Kidney epithelial cell (primary cell): ENCODE measurements around the gene JPH3. TPM values are rescaled to one million over a fixed set of nuclear protein-coding genes. Genes with fewer than 3 reads are reported as not detected.

Experiments used
- DNase-seq: peaks from one replicate; pipeline ENCODE4 v3.0.0-alpha.2; 2010; ENCODE audit warnings: low read depth
- H3K27me3 ChIP-seq: 2 replicates; pipeline ENCODE4 v1.6.0; 2011; ENCODE audit warnings: low read length; ENCODE audit not compliant: control insufficient read depth, insufficient read depth
- H3K36me3 ChIP-seq: 2 replicates; pipeline ENCODE4 v1.5.1; 2011; ENCODE audit warnings: low read length; ENCODE audit not compliant: control insufficient read depth, insufficient read depth
- H3K4me3 ChIP-seq: 2 replicates; pipeline ENCODE4 v1.5.1; 2011; ENCODE audit warnings: low read depth, mild to moderate bottlenecking, control low read depth, low read length
- CTCF ChIP-seq: IDR thresholded peaks from 2 replicates; pipeline ENCODE4 v1.5.1; 2011; ENCODE audit warnings: mild to moderate bottlenecking, moderate library complexity, low read length, control low read depth, inconsistent platforms; ENCODE audit not compliant: insufficient read depth, poor library complexity, severe bottlenecking
- total RNA-seq: library from RNA; depleted of rRNA; stranded (reverse); fragments of >200 nt; gene quantifications from 2 replicates; pipeline ENCODE4 v1.2.3, GENCODE V29; 2015

Gene JPH3
- total RNA-seq, 1 donor from 2014 or later, result 2.1 TPM

DNA sequence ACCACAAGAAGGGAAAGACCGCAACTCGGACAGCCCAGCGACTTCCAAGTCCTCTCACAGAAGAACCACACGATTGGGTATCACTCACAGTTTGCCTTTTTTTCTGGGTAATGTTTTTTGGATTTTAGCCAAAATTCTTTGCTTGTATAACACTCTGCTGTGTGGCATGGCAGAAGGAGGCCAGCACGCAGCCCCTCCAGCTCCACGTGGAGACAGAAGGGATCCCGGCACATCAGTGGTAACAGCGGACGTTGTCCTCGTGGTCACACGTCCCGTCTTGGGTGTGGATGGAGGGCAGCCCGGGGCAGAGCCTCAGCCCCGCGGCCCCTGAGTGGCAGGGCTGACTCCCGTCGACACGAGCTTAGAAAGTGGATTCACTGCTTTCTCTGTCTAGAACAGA is 94.4 kb downstream of the JPH3 start:
- Histone ChIP-seq H3K4me3 (no peak overlapping the region), H3K27me3 (peaks cover 6% of the 10 kb centered on the region), H3K36me3 (no peaks in the 10 kb centered on the region)
- DNase-seq, result no peak
- no peak for TF ChIP-seq CTCF

GRCh38 chr16:87697256-87697655 is 94.9 kb downstream of the JPH3 start:
- peaks cover under 1% of the 10 kb centered on the region for H3K27me3 ChIP-seq
- H3K36me3 ChIP-seq, result no peaks in the 10 kb centered on the region
- no peak overlapping the region for H3K4me3 ChIP-seq
- DNase-seq, result no peak
- no peak for TF ChIP-seq CTCF

GRCh38 chr16:87697792-87698191 is 95.5 kb downstream of the JPH3 start:
- no peaks in the 10 kb centered on the region for H3K36me3 ChIP-seq
- no peak overlapping the region for H3K4me3 ChIP-seq
- no peak for TF ChIP-seq CTCF
- H3K27me3 ChIP-seq, result no peaks in the 10 kb centered on the region
- no peak for DNase-seq

DNA sequence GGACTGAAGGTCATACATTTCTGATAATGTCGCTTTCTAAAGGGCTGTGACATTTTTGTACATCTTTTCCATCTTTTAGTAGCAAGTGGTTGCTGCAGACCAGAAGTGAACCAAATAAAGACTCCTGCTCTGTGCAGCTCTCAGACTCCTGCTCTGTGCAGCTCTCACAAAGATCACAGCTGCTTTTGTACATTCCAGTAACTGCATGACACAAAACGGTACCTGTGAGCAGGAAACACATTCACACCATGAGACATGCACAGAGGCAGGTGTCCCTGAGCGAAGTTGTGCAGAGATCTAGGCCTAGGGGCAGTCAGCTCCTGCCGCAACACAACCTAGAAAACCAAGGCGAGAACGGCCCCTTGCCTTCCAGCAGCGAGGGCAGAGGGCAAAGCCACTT is 95.9 kb downstream of the JPH3 start:
- TF ChIP-seq CTCF, result no peak
- H3K4me3 ChIP-seq, result no peak overlapping the region
- no peaks in the 10 kb centered on the region for H3K36me3 ChIP-seq
- no peak for DNase-seq
- no peaks in the 10 kb centered on the region for H3K27me3 ChIP-seq

- no peak for TF ChIP-seq CTCF
- no peak overlapping the region for H3K4me3 ChIP-seq
- H3K27me3 ChIP-seq, result no peaks in the 10 kb centered on the region
- no peak for DNase-seq
- H3K36me3 ChIP-seq, result no peaks in the 10 kb centered on the region
Observed at GRCh38 chr16:87698676-87699199, 96.4 kb downstream of the JPH3 start.

- no peak for TF ChIP-seq CTCF
- no peaks in the 10 kb centered on the region for H3K27me3 ChIP-seq
- no peaks in the 10 kb centered on the region for H3K36me3 ChIP-seq
- H3K4me3 ChIP-seq, result no peak overlapping the region
- no peak for DNase-seq
Observed at GRCh38 chr16:87700406-87701077, 98.2 kb downstream of the JPH3 start.
